CD4-positive, alpha-beta T cell treated with Interleukin-6 for 4 hours (primary cell): Measurements from ENCODE around the gene CAP1.
"Not testable (repeated sequence)": the region's sequence is repeated elsewhere in the genome, so short reads cannot be mapped to it uniquely, and the experiment has no call there.

Experiments used
- DNase-seq: peaks from one replicate; pipeline ENCODE4 v3.0.0-alpha.2; 2020; ENCODE audit warnings: mixed read lengths

CAP1 gene, protein sequence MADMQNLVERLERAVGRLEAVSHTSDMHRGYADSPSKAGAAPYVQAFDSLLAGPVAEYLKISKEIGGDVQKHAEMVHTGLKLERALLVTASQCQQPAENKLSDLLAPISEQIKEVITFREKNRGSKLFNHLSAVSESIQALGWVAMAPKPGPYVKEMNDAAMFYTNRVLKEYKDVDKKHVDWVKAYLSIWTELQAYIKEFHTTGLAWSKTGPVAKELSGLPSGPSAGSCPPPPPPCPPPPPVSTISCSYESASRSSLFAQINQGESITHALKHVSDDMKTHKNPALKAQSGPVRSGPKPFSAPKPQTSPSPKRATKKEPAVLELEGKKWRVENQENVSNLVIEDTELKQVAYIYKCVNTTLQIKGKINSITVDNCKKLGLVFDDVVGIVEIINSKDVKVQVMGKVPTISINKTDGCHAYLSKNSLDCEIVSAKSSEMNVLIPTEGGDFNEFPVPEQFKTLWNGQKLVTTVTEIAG

GRCh38 chr1:40040511-40041465 lies at the start of gene CAP1:
Gene CAP1 (plus strand): TSS chr1:40040729. CDS start chr1:40059347, 18,618 bp downstream.
- peak; percentile 100 for DNase-seq

GRCh38 chr1:39992234-39992633 lies 48.3 kb upstream of the CAP1 start:
- DNase-seq: no peak

GRCh38 chr1:39992888-39993287 lies 47.6 kb upstream of the CAP1 start:
- no peak for DNase-seq

DNA sequence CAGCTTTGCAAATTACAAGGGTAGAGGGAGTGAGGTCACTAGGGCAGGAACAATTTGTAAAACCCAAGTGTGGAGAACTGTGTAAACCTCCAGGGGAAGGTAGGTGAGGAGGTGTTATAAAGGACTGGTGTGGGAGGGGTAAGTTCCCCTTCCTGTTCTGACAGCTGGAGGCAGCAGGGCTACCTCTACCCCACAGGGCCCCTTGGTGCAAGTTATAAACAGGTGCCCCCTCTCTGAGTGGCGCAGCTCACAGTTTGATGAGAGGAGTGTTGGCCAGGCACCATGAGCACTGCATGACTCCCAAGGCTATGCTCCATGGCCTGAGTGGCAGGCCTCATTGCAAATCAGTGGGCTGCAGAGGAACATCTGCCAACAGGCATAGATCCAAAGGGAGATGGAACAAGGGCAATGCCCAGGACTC lies 44.5 kb upstream of the CAP1 start:
- DNase-seq: peak; percentile 15

GRCh38 chr1:39996396-39997004 lies 44.0 kb upstream of the CAP1 start:
- no peak for DNase-seq

- DNase-seq: no peak
These were observed 39.1 kb upstream of the CAP1 start for GRCh38 chr1:40001456-40001855.

DNA sequence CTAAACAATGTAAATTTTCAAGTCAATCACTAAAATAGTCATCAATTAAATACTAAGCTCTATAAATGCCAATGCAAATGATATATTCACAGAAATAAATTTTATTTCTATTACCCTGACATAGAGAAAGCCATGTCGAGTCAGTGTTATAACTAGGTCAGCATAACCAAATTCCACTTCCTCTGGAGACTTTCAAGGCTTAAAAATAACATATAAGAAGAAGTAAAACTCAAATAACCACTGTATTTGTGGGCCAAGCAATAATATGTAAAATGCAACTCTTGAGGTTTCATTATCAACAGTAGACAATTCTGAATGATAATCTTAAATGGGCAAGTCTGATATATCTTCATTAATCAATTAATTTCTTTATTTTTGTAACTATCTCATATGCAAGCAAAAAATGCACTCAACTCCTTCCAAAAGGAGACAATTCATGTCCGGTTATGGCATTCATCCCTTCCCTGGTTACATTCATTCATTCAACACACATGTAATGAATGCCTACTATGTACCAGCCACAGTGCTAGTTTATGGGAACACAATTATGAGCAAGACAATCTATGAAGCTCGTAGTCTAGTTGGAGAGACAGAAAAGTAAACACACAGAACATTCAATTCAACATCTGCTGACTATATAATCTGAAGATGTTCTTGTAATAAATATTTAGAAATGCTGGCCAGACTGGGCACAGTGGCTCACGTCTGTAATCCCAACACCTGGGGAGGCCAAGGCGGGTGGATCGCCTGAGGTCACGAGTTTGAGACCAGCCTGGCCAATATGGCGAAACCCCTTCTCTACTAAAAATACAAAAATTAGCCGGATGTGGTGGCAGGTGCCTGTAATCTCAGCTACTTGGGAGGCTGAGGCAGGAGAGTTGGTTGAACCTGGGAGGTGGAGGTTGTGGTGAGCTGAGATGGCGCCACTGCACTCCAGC lies 37.1 kb upstream of the CAP1 start:
- DNase-seq: no peak

DNA sequence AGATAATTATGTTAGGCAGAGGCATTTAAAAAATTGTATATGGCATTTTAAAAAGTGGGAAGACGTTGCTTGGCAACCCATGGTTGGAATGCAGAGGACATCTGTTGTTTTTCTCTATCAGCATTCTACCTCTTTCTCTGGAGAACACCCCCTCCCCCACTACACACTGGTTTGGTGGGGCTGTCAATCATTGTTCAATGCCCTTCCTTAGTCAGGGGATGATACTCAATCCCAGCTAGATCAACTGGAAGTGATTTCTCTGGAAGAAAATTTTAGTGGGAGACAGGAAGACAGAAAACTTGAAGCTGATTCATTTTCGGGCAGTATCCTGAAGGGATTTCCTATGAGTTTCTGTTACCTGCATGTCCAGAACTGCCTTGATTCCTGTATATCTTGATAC lies 35.7 kb upstream of the CAP1 start:
- no peak for DNase-seq

DNA sequence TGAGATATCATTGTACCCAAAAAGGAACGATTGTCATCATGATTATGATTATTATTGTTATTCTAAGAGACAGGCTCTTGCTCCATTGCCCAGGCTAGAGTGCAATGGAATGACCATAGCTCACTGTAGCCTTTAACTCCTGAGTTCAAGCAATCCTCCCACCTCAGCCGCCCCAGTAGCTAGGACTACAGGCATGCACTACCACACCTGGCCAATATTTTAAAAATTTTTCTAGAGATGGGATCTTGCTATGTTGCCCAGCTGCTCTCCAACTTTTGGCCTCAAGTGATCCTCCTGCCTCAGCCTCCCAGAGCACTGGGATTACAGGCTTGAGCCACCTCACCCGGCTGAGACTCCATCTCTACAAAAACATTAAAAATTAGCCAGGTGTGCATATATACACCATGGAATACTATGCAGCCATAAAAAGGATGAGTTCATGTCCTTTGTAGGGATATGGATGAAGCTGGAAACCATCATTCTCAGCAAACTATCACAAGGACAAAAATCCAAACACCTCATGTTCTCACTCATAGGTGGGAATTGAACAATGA lies 33.0 kb upstream of the CAP1 start:
- DNase-seq: not testable (repeated sequence)

- DNase-seq: no peak
These were observed 29.3 kb upstream of the CAP1 start for GRCh38 chr1:40011198-40011597.

GRCh38 chr1:40014253-40014706 lies 26.2 kb upstream of the CAP1 start:
- DNase-seq: no peak

GRCh38 chr1:40014812-40015594 lies 25.5 kb upstream of the CAP1 start:
- DNase-seq: no peak

- no peak for DNase-seq
These were observed 22.5 kb upstream of the CAP1 start for GRCh38 chr1:40017951-40018575.

DNA sequence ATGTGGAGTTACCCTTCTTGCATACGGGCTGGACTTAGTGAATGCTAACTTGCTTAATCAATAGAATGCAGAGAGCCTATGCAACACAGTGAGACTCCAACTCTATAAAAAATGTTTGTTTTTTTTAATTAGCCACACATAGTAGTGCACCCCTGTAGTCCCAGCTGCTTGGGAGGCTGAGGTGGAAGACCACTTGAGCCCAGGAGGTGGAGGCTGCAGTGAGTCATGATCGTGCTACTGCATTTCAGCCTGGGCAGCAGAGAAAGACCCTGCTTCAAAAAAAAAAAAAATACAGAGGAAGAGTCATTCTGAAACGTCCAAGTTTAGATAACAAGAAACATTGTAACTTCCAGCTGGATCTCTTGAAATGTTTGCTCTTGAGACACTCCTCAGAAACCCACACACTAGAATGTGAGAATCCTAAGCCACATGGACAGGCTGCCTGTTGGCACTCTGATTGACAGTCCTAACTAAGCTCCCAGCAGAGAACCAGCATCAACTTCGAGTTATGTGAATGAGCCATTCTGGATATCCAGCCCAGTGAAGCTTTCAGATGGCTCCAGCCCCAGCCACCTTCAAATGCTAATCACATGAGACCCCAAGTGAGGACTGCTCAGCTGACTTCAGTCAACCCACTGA lies 20.0 kb upstream of the CAP1 start:
- DNase-seq: no peak

DNA sequence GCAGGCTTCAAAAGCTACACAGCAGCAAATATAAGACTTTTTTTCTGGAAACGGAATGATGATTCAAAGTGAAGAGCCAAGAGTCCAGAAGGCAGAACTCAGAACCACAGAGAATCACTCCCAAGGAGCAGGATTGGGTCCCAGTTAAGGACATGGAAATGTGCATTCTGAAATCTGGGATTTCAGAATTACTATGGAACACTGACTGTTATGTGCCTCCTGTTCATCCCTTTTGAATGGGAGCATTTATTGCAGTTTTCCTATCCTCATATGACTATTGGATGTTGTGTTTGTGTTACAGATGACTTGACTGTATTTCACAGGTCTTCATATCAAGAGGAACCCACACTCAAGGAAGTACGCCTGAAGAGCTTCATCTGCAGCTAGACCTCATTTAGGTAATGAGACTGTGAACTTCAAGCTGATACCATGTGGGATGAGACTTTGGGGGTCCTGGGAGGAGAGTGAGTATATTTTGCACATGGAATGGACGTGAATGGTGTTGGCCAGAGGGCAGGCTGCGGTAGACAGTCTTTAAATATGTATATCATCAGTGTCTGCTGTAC lies 17.1 kb upstream of the CAP1 start:
- no peak for DNase-seq

GRCh38 chr1:40024671-40025070 lies 15.9 kb upstream of the CAP1 start:
- no peak for DNase-seq

GRCh38 chr1:40027647-40028046 lies 12.9 kb upstream of the CAP1 start:
- no peak for DNase-seq

GRCh38 chr1:40029608-40030007 lies 10.9 kb upstream of the CAP1 start:
- no peak for DNase-seq

DNA sequence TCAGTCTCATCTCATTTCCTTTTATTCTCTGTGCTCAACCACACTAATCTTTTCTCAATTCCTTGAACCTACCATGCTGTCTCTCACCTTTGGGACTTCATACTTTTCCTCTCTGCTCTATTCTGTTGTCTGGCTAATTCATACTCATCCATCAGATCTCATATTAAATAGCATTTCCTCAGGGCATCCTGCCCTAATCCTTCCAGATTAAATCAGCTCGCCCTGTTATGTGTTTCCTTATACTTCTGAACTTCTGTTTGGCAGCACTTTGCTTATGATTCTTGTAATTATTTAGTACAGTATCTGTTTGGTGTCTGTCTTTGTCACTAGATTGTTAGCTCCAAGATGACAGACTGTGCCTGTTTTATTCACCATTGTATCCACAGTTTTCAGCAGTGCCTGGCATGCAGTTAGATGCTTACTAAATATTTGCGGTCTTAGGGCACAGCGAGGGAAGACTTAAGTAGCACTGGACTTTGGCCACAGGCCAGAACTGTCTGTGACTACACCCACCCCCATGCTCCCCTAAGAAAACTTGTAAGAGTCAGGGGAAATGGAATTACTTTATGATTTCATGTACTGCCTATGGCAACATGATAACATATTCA lies 9.9 kb upstream of the CAP1 start:
- DNase-seq: no peak
